ENCODE data around the gene PBX3. TPM values are rescaled to one million over a fixed set of nuclear protein-coding genes. Genes with fewer than 3 reads are reported as not detected.
A peak's percentile ranks its signal among the peaks of the same experiment; 100 is the strongest.

PBX3 gene
- total RNA-seq, 1 experiment from 2014 or later, result 27.2 TPM

- peak; percentile 35 for DNase-seq (ENCODE audit: low spot score)
Measured at GRCh38 chr9:125904155-125904851, 157.1 kb downstream of the PBX3 start.

DNA sequence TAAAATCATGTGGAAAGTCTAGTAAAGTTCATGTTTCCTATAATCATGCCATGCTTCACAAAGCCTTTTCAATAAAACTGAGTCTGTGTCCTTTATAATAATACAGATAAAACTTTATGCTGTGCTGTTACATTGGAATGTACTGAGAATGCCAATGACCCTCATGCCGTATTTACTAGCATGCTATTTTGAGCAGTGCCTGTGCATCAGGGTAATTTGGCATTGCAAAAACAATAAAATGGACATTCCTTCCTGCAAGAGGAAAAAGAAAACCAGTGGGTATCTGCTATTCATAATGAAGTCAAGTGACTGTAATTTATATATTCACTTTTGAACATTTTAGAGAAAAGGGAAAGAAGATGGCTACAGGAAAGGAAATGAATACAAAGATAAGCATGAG is 159.0 kb downstream of the PBX3 start:
- no peak for DNase-seq (ENCODE audit: low spot score)

- DNase-seq (ENCODE audit: low spot score), result no peak
Measured at GRCh38 chr9:125906893-125907292, 159.7 kb downstream of the PBX3 start.

- no peak for DNase-seq (ENCODE audit: low spot score)
Measured at GRCh38 chr9:125908136-125908535, 161.0 kb downstream of the PBX3 start.

DNA sequence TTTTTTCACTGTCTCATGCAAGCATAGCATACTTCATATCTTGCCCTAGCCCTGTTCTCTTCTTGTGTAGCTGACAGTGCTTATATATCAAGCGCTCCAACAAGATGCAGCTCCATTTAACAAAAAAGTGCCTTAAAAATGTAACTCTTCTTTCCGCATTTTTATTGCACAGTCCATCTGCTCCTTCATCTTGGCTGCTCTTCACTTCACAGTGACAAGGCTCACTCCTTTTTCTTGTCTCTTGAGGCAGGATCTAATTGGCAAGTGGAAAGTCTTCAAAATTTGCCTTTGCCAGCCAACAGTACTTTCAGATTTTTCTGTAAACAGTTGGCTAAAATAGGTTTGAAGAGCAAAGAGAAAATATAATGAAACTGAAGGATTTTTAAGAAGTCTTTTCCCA is 161.8 kb downstream of the PBX3 start:
- no peak for DNase-seq (ENCODE audit: low spot score)

DNA sequence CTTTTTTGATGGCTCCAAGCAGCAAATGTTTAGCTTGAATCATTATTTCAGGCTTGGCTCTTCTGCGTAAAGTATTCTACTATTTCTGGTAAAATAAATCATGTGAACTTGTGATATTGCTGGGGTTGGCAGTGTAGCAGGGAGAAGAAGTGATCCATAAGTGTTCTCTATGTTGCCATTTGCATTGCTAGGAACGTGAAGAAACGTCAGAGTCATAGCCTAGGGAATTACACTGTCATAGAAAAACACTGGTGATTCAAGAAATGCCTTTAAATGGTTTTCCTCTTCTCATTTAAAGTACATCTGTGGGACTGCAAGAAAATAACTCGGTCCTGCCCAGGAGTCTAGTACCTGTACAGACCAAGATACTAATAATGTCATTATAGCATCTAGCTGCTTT is 162.3 kb downstream of the PBX3 start:
- DNase-seq (ENCODE audit: low spot score), result no peak

GRCh38 chr9:125910286-125910685 is 163.1 kb downstream of the PBX3 start:
- no peak for DNase-seq (ENCODE audit: low spot score)

- no peak for DNase-seq (ENCODE audit: low spot score)
Measured at GRCh38 chr9:125911861-125912644, 164.9 kb downstream of the PBX3 start.

GRCh38 chr9:125912667-125913066 is 165.5 kb downstream of the PBX3 start:
- no peak for DNase-seq (ENCODE audit: low spot score)

GRCh38 chr9:125913551-125913950 is 166.4 kb downstream of the PBX3 start:
- DNase-seq (ENCODE audit: low spot score), result no peak

- no peak for DNase-seq (ENCODE audit: low spot score)
Measured at GRCh38 chr9:125914411-125914810, 167.2 kb downstream of the PBX3 start.

GRCh38 chr9:125915606-125916005 is 168.4 kb downstream of the PBX3 start:
- no peak for DNase-seq (ENCODE audit: low spot score)

GRCh38 chr9:125919565-125919964 is 172.4 kb downstream of the PBX3 start:
- no peak for DNase-seq (ENCODE audit: low spot score)

GRCh38 chr9:125920402-125920801 is 173.2 kb downstream of the PBX3 start:
- DNase-seq (ENCODE audit: low spot score), result no peak

DNA sequence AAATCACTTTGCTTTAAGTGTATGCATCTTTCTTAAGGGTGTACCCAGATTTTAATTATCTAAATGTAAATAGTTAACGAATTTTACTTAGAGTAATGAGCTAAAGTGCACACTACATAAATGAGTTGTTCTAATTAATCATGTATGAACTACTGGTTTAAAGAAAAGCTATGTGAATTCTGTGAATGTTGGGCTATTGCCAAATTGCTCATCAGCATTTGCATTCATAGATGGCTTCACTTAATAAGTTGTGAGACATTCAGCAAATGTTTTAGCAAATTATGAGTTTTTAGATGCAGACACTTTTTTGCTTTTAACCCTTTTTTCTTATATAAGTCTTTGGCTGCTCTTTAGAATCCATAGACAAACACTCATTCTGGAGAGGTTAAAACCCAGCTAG is 175.7 kb downstream of the PBX3 start:
- DNase-seq (ENCODE audit: low spot score), result no peak

GRCh38 chr9:125924351-125924750 is 177.2 kb downstream of the PBX3 start:
- no peak for DNase-seq (ENCODE audit: low spot score)

DNA sequence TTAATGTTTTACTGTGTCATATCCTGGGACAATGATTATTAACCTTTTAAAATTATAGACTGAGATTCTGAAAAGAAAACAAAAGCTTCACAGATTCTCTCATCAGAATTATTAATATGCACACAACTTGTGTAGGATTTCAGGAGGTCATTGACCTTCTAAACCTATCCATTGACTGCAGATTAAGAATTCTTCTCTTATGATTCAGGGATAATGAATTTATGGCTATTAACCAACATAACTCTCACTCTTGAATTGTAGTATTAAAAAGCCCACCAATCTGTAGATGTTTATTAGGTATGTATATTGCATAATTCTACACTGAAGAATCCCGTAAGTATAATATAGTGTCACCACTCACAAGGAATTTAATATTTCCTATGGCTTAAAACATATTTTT is 179.8 kb downstream of the PBX3 start:
- no peak for DNase-seq (ENCODE audit: low spot score)

DNA sequence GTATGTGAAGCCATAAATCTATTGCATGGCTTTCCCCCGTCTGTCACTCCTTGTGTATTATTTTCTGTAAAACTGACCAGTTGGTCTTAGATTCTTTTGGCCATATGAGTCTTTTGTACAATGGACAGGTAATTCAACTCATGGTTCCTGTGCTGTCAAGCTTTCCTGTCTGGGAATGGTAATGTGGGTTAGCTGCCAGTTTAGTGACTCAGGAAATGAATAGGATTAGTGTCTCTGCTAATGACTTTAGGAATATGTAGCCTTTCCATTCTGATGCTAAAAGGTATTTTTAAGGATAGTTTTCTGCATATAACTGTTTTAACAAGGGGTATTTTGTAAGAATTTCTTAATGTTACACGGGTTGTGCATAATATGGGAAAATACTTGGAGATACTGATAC is 182.7 kb downstream of the PBX3 start:
- no peak for DNase-seq (ENCODE audit: low spot score)

DNA sequence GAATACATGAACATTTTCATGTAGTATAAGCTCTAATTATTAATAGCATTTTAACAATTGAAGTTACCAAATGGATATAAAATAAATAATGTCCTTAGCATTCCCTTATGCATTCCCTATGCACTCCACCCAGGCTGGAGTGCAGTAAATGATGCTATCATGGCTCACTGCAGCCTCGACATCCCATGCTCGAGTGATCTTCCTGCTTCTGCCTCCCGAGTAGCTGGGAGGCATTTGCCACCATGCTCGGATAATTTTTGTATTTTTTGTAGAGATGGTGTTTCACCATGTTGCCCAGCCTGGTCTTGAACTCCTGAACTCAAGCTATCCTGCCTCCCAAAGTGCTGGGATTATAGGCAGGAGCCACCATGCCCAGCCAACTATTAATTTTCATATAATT is 184.0 kb downstream of the PBX3 start:
- no peak for DNase-seq (ENCODE audit: low spot score)

GRCh38 chr9:125932012-125932411 is 184.8 kb downstream of the PBX3 start:
- peak; percentile 52 for DNase-seq (ENCODE audit: low spot score)

DNA sequence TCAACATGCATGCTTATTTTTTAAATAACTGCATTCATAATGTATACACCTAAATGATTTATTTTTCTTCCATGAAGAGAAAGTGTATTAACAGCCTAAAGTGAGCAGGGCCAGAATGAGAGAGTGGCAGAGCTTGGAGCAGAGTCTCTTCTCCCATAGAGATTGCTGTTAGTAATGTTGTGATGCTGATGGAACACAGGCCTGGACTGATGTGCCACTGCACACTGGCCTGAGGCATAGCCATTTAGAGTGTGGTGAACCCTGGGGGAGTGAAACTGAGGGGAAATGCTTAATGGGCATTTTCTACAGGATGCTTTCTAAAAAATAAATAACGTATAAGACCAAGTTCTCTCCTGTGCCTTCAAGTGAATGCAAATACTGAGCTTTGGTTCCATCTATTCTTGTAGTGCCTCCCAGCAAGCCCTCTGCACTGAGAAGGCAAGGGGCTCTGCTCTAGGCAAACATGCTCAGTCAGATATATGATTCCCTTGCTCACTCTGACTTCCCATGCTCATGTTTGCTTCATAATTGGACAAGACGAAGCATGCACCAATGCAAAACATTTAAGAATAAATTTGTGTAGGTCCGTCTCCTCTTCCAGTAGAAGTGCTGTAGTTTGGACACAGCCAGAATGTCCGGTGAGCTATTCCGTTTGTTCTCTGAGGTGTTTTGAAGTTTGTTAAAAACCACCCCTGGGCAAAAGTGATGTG is 185.7 kb downstream of the PBX3 start:
- DNase-seq (ENCODE audit: low spot score), result no peak

DNA sequence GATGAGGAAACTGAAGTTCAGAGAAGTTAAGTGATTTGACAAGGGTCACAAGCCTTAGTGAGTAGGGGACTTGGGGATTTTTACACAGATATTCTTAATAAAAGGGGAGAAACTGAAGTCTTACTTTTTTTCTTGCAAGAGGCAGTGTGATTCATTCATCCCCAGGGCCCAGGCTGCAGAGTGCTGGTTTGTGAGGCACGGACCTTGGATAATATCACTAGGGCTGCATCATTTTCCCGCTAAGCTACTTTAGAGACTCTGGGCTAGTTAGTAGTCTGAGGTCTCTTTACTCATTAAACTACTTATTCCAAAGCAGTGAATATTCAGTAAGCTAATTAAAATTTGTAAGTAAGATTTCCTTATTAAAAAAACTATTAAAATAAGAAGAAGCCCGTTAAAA is 195.0 kb downstream of the PBX3 start:
- no peak for DNase-seq (ENCODE audit: low spot score)

DNA sequence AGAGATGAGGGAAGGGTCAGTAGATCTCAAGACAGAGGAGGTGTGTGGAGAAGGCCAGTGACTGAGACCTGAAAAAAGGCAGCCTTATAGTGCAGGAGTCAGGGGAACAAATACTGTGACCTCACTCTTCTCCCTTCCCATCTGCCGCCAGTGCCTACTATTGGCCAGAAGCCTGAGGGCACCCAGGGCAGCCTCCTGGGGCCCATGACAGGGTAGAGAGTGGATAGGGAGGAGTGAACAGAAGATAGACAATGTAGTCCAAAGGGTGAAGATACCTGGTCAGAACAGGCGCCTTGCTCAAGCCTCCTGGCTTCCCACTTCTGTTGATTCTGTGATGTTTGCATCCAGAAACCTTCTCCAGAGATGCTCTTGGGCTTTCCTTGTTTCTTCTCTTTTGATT is 196.7 kb downstream of the PBX3 start:
- DNase-seq (ENCODE audit: low spot score), result no peak

Measured in HT-29 (cell line).